ENCODE results near the gene MRTFB. TPM values are rescaled to one million over a fixed set of nuclear protein-coding genes. Genes with fewer than 3 reads are reported as not detected.
"Not testable (repeated sequence)": the region's sequence is repeated elsewhere in the genome, so short reads cannot be mapped to it uniquely, and the experiment has no call there.

The MRTFB gene
- polyA plus RNA-seq, 1 experiment, result 10.5 TPM

GRCh38 chr16:14180481-14180944, 109.4 kb downstream of the MRTFB start:
- TF ChIP-seq CTCF (IDR thresholded peaks at IDR 0.05; ENCODE audit: low read depth, low read length), result no peak
- ChIA-PET CTCF (interaction anchor here (0.9 kb wide), 1 partner anchor 257 kb away, joined by 3 read pairs; no protein-coding TSS in a partner anchor), POLR2A (no interaction called here)
- no peak overlapping the region for H3K27ac ChIP-seq (ENCODE audit: low read depth, low read length)
- no peak overlapping the region for H3K4me3 ChIP-seq (ENCODE audit: low read depth, low read length)
- DNase-seq (ENCODE audit: low read depth, low spot score), result no peak
- no peaks in the 10 kb centered on the region for H3K27me3 ChIP-seq (ENCODE audit: control insufficient read depth, insufficient read depth, low read length)
- no peaks in the 10 kb centered on the region for H3K9me3 ChIP-seq (ENCODE audit: control insufficient read depth, insufficient read depth, low read length)

GRCh38 chr16:14181371-14182050, 110.4 kb downstream of the MRTFB start:
- CTCF ChIA-PET, result interaction anchor here (1.5 to 1.9 kb wide), 2 partner anchors 258 to 262 kb away, joined by 6 to 7 read pairs; partner anchors contain the start of gene ERCC4
- no peaks in the 10 kb centered on the region for H3K27me3 ChIP-seq (ENCODE audit: control insufficient read depth, insufficient read depth, low read length)
- no peak for TF ChIP-seq CTCF (IDR thresholded peaks at IDR 0.05; ENCODE audit: low read depth, low read length)
- H3K27ac ChIP-seq (ENCODE audit: low read depth, low read length), result no peak overlapping the region
- DNase-seq (ENCODE audit: low read depth, low spot score), result peak; percentile 32
- no peaks in the 10 kb centered on the region for H3K9me3 ChIP-seq (ENCODE audit: control insufficient read depth, insufficient read depth, low read length)
- H3K4me3 ChIP-seq (ENCODE audit: low read depth, low read length), result no peak overlapping the region
- POLR2A ChIA-PET, result no interaction called here

GRCh38 chr16:14182999-14183398, 111.9 kb downstream of the MRTFB start:
- Histone ChIP-seq H3K4me3 (ENCODE audit: low read depth, low read length) (no peak overlapping the region), H3K9me3 (ENCODE audit: control insufficient read depth, insufficient read depth, low read length) (no peaks in the 10 kb centered on the region), H3K27me3 (ENCODE audit: control insufficient read depth, insufficient read depth, low read length) (no peaks in the 10 kb centered on the region), H3K27ac (ENCODE audit: low read depth, low read length) (no peak overlapping the region)
- TF ChIP-seq CTCF (IDR thresholded peaks at IDR 0.05; ENCODE audit: low read depth, low read length), result no peak
- ChIA-PET CTCF (no interaction called here), POLR2A (interaction anchor here (0.6 kb wide), 1 partner anchor 305 kb away, joined by 3 read pairs; no protein-coding TSS in a partner anchor)
- no peak for DNase-seq (ENCODE audit: low read depth, low spot score)

- CTCF ChIA-PET, result interaction anchor here (0.7 to 1.2 kb wide), 2 partner anchors 260 to 265 kb away, joined by 3 to 4 read pairs; no protein-coding TSS in a partner anchor
- not testable (repeated sequence) for H3K27me3 ChIP-seq (ENCODE audit: control insufficient read depth, insufficient read depth, low read length); H3K4me3 ChIP-seq (ENCODE audit: low read depth, low read length); H3K9me3 ChIP-seq (ENCODE audit: control insufficient read depth, insufficient read depth, low read length); DNase-seq (ENCODE audit: low read depth, low spot score); H3K27ac ChIP-seq (ENCODE audit: low read depth, low read length)
- POLR2A ChIA-PET, result interaction anchor here (0.6 kb wide), 1 partner anchor 388 kb away, joined by 3 read pairs; no protein-coding TSS in a partner anchor
Measured at GRCh38 chr16:14183962-14184361, 112.8 kb downstream of the MRTFB start.

DNA sequence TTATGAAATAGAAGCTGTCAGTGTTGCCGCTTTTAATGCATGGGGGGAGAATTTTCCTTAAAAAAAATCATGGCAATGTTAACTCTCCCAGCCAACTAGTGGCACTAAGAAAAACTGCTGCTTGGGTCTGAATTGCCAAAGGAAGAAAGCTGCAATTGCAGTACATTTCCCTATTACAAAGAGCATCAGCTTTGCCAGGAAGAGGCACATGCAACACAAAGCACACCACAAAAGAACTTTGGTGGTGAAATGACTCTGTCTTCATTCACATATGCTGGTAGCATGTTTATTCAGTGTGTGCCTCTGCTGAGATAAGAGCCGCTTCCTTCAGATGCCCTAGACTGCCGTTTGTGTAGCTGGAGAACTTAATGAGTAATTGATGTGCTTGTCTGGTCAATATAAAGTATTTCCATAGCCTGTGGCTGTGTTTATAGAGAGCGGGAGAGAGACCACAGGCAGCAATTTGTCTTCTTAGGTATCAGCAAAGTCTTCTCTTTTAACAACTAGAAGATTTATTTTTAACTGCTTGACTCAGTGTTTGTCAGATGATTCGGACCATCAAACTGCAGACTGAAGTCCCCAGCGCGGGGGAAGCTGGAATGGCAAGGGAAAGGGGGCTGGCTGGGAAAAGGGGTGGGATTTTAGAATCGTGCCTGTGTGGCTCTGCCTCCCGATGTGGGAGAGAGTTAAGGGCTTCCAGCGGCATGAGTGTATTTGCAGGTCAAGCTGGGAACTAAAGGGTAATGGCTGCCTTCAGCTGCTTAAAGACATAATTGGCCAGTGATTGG, 115.1 kb downstream of the MRTFB start:
- peak; percentile 69 for TF ChIP-seq CTCF (IDR thresholded peaks at IDR 0.05; ENCODE audit: low read depth, low read length)
- DNase-seq (ENCODE audit: low read depth, low spot score), result peak; percentile 36
- Histone ChIP-seq H3K27me3 (ENCODE audit: control insufficient read depth, insufficient read depth, low read length) (no peaks in the 10 kb centered on the region), H3K27ac (ENCODE audit: low read depth, low read length) (peak overlapping the region; percentile 59), H3K9me3 (ENCODE audit: control insufficient read depth, insufficient read depth, low read length) (no peaks in the 10 kb centered on the region), H3K4me3 (ENCODE audit: low read depth, low read length) (peak overlapping the region; percentile 43)
- POLR2A ChIA-PET, result interaction anchor here (0.7 to 1.0 kb wide), 3 partner anchors 20 to 250 kb away, joined by 3 to 4 read pairs (median 3); no protein-coding TSS in a partner anchor
- CTCF ChIA-PET, result interaction anchor here (0.7 to 2.6 kb wide), 14 partner anchors 8 to 266 kb away, joined by 3 to 13 read pairs (median 4); partner anchors contain the start of gene ERCC4

All from AG04450 (cell line).